GM18907 (cell line): ENCODE data around the gene PCDH15.

ENCODE experiments used
- ATAC-seq: cut with Tn5 transposase; IDR thresholded peaks from one replicate; pipeline ENCODE4 v1.9.1; 2021; ENCODE audit warnings: mild to moderate bottlenecking, moderate library complexity; ENCODE audit not compliant: unreplicated experiment

PCDH15 gene

DNA sequence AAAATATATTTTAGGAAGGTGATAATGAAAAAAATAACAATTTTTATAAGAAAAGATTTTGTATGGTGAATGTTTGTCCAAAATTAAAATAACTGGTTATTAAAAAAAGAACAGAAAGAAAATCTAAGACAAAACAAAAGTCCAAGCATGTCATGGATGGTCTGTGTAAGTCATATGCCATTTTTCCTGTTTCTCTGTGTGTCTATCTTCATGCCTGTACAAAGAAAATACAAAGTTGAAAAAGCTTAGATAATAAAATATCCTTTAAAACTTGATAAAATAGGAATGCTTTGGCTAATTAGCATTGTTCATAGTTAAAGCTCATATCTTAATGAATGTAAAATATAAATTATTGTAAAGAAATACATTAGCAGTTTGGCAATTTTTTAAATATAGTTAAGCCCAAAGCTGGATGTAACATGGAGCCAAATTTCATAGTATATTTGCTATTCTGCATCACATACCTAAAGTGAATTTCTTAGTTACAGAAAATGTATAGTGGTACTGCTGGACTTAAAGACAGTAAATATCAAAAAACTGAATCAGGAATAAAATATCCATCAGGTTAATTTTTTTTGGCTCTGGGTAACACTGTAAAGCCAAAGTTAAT is 661.1 kb downstream of the PCDH15 start:
- ATAC-seq = no peak

DNA sequence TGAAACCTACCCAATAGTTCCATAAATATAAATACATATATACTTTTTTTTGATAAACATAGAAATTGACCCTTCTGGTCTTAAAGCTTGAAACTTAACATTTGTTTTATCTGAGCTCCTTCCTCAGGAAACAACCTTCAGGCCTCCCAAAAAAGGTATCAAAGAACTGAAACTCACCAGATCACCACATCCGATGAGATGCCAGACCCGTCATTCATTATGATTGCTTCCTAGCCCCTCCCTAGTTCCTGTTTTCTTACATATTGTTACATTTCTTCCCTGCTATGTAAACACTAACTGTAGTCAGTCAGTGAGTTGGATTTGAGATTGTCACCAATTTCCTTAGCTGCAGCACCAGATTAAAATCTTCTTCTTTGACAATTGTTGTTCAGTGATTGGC is 663.6 kb downstream of the PCDH15 start:
- no peak for ATAC-seq

DNA sequence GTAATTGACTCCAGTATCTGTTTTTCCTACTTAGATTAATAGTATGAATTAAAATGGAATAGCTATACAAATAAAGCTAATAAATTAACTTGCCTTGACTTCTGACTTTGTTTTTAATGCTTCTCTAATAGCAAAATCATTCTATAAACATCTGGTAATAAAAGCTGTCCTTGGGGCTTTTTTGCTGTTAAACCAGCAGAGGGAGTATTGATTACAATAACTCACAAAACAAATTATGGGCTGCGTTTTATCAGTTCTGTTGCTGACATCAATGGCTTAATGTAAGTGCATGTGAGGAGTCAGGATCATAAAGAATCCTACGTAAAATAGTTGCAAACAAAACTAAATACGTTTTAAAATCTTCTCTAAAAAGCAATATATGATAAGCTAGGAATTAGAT is 667.8 kb downstream of the PCDH15 start:
- ATAC-seq = no peak

DNA sequence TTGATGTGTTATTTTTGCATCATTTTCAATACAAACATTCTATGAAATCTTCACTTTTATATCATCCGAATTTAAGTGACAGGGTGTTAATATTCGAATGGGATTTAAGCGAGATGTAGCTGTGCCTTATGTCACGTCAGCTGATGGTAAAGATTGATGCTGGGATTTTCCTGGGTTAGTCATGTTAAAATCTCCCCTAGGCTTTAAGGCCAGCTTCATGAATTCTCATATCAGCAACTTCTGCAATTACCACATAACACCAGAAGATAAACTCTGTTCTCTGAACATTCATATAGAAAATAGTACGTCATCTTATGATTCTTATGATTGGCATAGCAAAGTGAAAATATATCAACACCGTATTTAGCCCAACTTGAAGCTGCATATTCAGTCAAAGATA is 669.2 kb downstream of the PCDH15 start:
- no peak for ATAC-seq

DNA sequence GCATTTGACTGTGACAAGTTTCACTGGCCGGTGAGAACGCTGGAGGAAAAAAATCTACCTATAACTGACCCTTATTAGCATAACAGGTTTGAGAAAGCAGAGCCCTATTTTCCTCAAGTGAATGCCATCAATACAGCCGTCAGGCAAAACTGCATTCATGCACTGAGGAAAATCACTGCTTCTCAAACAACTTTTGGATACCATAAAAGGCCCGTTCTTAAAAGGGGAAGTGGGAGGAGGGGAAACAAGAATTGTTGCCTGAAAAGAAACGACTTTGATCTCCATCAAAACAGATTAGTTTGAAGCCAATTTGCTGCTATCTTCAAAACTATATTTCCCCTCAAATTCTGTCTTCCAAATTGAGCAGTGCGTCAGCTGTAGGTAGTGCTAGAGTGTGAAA is 670.6 kb downstream of the PCDH15 start:
- ATAC-seq = no peak

DNA sequence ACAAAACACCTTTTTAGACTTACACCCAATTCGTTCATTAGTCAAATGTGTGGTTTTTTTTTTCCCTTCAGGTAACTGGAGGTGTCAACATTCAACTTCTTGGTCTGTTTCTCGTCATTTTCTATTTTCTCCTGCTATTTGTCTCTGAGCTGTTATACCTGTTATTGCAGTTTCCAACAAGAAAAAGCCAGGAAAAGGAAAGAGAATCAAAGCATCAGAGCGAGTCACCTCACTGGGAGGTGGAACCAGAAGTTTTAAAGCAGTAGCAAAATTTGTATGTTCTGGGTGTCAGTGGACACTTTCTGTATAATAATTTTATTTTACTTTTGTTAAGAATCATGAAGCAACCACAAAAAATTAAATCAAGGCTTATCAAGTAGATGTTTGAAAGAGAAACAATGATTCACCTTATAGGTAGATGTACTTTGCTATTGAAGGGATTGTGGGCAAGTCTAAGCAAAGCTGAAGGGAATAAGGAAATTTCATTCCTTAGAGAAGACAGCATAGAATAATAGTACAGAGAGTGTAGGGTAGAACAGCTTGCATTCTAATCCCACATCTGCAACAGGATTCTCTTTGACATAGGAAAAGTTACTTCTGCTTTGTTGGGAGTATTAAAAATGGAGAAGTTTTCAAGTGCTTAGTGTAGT is 675.8 kb downstream of the PCDH15 start:
- ATAC-seq = no peak

DNA sequence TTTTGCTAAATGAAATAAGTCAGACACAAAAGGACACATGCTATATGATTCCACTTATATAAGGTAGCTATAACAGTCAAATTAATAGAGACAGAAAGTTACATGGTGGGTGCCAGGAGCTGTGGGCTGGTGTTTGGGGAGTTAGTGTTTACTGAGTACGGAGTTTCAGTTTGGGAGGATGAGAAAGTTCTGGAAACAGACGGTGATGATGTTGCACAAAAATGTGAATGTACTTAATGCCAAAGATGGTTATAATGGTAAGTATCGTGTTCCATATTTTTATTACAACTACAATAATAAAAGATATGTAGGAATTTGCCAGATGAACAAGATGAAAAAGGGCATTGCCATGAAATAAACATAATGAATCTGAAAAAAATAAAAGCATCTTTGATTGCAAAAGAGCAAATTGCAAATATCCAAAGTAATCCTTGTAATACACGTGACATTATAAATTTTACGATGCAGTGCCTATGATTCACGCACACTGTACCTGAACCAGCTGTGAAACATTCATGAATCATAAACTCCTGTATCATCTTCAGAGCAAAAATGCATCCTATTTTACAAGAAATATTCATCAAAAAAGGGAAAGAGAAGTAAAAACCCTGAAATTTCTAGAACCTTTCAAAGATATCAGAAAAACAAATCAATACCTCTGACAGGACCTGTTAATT is 676.7 kb downstream of the PCDH15 start:
- no peak for ATAC-seq

DNA sequence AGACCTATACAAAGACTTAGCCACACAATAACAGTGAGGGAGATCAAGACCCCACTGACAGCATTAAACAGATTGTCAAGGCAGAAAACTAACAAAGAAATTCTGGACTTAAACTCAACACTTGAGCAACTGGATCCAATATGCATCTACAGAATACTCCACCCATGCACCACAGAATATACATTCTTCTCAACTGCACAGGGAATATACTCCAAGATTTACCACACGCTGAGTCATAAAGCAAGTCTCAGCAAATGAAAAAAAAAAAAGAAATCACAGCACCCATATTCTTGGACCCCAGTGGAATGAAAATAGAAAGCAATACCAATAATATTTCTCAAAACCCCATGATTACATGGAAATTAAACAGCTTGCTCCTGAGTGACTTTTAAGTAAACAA is 680.2 kb downstream of the PCDH15 start:
- no peak for ATAC-seq

DNA sequence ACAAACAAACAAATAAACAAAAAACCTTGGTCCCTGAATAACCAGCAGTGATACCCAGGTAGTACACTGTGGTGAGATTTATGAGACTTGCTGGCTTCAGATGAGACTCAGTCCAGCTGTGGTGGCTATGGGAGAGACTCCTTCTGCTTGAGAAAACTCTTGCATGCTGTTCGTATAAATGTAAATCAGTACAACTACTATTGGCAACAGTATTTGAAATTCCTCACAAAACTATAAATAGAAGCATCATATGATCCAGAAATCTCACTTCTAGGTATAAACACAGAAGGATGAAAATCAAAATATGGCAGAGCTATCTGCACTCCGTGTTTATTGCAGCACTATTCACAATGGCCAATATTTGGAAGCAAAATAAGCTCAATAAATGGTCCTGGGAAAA is 692.1 kb downstream of the PCDH15 start:
- ATAC-seq = no peak

DNA sequence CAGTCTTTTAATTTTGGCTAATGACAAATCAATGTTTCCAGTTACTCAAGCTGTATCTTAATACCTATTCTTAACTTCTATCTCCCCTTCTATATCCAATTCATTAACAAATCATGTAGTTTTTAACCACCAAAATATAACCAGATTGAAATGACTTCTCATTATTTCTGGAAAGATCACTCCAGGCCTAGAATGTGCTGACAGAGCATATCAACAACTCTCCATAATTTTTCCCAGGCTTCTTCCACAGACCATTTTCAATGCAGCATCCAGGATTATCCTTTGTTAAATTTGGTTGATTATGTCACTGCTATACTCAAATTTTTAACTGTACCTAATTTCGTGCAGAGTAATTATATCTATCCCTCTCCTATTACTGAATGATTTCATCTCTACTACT is 704.1 kb downstream of the PCDH15 start:
- no peak for ATAC-seq

DNA sequence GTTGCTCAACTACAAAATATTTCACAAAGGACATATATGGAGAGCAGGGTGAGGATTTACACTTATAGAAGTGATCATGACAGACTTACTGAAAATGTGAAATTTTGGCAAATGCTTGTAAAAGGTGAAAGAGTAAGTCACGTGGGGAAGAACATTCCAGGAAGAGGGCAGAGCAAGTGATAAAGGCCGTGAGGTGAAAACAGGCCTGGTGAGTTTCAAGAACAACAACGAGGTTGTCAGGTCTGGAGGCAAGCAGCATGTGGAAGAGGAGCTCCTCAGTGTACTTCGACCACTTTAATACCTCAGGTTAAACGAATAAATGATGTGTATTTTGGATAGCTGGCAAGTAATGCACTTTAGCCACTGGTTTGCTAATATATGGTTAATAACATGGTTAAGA is 706.7 kb downstream of the PCDH15 start:
- ATAC-seq = no peak

DNA sequence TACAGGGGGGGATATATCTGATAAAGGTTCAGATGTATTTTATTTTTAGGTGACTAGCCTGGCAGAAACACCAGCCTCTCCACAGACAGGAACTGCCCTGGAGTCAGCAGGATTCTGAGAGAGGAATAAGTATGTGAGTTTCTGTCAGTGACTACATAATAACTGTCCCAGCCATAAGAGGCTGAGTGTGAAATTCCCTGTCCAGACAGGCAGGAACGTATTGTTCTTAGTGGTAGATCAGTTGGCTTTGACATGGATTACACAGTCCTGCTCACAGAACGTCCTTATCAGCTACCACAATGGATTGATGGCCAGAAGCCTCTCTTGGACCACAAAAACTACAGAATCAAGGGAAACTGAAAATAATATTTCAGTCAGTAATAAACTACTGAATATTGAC is 709.8 kb downstream of the PCDH15 start:
- no peak for ATAC-seq

DNA sequence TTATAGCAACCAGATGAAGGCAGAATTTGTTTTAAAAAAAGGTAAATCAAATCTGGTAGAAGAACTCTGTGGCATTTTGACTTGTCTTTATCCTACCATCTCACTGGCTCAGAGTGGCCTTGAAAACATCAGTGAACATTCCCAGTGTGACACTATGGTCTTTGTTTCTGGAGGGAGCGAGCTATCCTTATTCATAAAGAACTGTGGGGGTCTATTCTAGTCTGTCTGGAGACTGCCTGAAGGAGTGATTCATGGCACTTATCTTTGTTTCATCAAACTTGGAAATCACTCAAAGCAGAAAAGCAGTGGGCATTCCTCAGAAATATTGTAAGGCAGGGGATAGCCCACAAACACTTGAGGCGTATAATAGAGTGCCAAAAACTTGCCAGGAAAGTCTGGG is 719.1 kb downstream of the PCDH15 start:
- no peak for ATAC-seq

DNA sequence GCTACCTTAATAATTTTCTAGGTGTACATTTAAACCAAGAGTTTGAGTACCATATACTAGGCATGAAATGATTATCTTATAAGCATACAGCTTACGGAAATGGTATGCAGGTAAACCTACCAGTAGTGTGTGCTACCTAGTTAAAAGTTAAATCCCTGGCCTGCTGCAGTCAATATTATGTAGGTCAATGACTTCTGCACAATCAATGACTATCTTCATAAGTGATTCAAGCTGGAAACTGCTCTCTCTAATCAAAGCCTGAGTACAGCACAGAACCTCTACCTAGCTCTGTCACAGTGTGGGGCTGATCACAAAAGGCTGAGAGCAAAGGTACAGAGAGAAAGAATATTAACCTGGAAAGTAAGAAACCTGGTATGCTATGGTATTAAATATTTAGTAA is 733.7 kb downstream of the PCDH15 start:
- no peak for ATAC-seq

DNA sequence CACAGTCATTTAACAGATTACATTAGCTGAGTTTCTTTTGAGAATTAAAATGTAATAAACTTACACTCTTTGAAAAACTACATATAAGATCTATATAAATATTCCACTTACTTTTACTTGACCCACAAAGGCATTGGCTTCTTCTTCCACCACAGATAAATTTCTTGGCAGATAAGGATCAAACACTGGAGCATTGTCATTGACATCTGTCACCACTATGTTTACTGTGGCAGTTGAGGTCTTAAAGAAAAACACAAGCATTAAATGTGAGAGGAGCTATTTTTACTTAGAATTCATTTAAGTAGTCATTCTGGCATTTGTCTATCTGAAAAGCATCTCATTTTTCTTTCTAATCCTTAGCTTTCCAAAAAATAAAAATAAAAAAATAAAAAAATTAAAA is 734.4 kb downstream of the PCDH15 start:
- no peak for ATAC-seq

DNA sequence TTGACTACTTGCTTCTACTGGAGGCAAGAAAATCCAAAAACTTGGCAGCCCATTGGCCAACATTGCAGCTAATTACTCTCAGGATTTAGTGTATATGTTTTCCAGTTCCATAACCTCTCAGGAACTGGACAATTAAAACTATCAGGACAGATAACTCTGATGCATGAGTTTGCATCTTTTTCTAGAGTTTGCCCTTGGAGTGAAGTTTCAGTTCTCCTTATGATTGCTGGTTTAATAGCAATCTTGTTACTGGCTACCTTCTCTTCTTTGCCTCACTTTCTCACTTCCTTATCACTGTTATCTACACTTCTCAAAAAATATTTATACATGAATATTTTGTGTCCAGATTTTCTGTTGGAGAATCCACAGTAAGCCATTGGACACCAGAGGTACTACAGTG is 735.9 kb downstream of the PCDH15 start:
- no peak for ATAC-seq

DNA sequence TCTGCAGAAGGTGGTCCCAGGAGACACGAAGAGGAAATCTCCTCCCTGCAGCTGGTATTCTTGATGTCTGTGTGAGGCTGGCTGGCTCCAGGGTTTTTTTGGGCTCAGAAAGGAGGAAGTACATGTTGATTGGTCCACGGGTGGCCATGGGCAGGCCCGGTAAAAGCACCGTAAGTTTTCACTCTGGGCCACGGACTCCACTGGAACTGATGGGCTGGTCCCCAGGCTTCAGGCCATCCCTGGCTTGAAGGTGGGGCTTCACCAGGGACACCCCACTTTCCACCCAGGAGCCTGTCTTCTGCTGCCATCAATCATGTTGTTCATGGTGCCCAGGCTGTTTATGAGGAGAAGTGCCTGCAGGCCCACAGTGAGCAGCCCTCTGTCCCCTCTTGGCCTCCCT is 736.8 kb downstream of the PCDH15 start:
- no peak for ATAC-seq

DNA sequence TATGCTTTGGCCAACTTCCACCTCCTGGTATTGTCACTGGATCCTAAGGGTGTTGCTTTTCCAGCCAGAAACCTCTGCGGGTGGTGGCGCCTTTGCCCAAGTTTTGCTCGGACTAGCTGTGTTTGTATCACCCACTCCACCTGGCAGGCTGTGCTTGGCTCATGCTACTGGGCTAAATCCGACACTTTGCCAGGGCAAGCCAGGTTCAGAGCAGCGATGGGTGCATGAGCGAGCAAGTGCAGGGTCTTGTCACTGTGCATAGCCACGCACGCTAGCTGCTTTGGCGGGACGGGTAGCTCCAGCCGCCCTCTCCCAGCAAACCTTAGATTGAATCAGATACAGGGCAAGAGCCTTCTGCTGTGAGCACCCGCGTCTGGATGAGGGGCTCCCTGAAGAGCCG is 737.5 kb downstream of the PCDH15 start:
- no peak for ATAC-seq

DNA sequence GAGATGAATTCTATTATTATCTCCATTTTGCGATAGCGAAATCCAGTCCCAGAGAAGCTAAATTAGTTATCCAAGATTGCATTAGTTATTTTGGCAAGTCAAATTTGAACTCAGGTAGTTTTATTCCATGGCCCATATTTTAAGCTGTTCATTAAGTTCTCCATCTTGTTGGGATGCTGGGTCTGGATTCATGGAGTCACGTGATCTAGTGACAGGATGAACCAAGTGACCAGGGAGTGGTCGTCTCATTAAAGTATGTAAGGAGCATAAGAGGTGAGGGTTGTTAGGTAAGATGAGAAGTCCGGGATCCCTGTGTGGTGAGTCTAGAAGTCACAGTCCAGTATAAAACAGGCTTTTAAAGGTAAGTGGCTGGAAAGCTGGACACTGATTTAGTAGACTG is 740.5 kb downstream of the PCDH15 start:
- ATAC-seq = no peak

DNA sequence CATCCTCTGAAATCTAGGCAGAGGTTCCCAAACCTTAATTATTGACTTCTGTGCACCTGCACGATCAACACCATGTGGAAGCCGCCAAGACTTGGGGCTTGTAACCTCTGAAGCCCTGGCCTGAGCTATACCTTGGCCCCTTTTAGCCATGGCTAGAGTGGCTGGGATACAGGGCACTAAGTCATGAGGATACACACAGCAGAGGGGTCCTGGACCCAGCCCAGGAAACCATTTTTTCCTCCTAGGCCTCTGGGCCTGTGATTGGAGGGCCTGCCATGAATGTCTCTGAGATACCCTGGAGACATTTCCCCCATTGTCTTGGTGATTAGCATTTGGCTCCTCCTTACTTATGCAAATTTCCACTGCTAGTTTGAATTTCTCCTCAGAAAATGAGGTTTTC is 743.7 kb downstream of the PCDH15 start:
- no peak for ATAC-seq

DNA sequence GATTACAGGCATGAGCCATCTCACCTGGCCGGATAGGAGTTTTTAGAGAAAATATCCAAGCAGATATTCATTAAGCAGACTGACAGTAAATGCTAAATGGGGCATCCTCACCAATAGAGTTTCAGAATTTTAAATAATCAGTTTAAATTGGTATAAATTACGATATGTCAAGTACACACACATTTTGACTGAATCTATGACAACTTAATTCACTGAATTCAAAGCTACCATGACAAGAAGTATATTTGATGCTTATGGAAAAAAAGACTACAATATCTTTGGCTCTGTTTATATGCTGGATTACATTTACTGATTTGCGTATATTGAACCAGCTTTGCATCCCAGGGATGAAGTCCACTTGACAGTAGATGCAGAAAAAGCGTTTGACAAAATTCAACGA is 774.7 kb downstream of the PCDH15 start:
- no peak for ATAC-seq

DNA sequence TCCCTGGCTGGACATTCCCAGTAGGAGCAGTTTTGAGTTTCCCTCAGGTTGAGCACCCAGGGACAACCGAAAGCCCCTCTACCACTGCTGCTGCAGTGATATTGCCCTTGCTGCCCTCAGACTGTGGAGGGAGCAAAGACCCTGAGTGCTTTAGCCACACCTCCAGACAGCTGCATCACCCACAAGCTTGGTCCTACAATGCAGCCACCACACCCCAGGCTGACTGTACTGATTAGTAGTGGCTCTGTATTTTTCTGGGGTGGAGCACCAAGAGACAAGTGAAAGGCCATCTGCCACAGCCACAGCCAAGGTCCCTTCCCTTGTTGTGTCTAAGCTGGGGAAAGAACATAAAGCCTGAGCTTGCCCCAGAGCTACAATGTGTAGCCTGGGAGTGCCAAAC is 789.9 kb downstream of the PCDH15 start:
- no peak for ATAC-seq
